ENCODE data around the gene SWI5.

Gene SWI5

GRCh38 chr9:128280084-128280622, 4.1 kb downstream of the SWI5 start:
- no peak for DNase-seq

GRCh38 chr9:128282500-128282899, 6.4 kb downstream of the SWI5 start:
- DNase-seq, result no peak

- DNase-seq, result peak; percentile 63
Observed at GRCh38 chr9:128285033-128285784, 9.1 kb downstream of the SWI5 start.

GRCh38 chr9:128286440-128286839, 10.4 kb downstream of the SWI5 start:
- no peak for DNase-seq

- DNase-seq, result no peak
Observed at GRCh38 chr9:128288273-128289004, 12.4 kb downstream of the SWI5 start.

- DNase-seq, result no peak
Observed at GRCh38 chr9:128292009-128292408, 15.9 kb downstream of the SWI5 start.

GRCh38 chr9:128293091-128293490, 17.0 kb downstream of the SWI5 start:
- DNase-seq, result no peak

GRCh38 chr9:128294142-128294541, 18.1 kb downstream of the SWI5 start:
- DNase-seq, result no peak

GRCh38 chr9:128296340-128297220, 20.5 kb downstream of the SWI5 start:
- DNase-seq, result no peak

- no peak for DNase-seq
Observed at GRCh38 chr9:128297221-128297773, 21.2 kb downstream of the SWI5 start.

GRCh38 chr9:128298535-128299482, 22.7 kb downstream of the SWI5 start:
- DNase-seq, result no peak

- no peak for DNase-seq
Observed at GRCh38 chr9:128304136-128304970, 28.3 kb downstream of the SWI5 start.

GRCh38 chr9:128304971-128305288, 28.9 kb downstream of the SWI5 start:
- DNase-seq, result no peak

GRCh38 chr9:128309551-128309950, 33.5 kb downstream of the SWI5 start:
- DNase-seq, result no peak

- no peak for DNase-seq
Observed at GRCh38 chr9:128310461-128310860, 34.4 kb downstream of the SWI5 start.

- no peak for DNase-seq
Observed at GRCh38 chr9:128314697-128315096, 38.6 kb downstream of the SWI5 start.

GRCh38 chr9:128316421-128316820, 40.3 kb downstream of the SWI5 start:
- DNase-seq, result no peak

GRCh38 chr9:128317629-128318028, 41.6 kb downstream of the SWI5 start:
- no peak for DNase-seq

- no peak for DNase-seq
Observed at GRCh38 chr9:128321343-128321742, 45.3 kb downstream of the SWI5 start.

- DNase-seq, result no peak
Observed at GRCh38 chr9:128321879-128322403, 45.9 kb downstream of the SWI5 start.
